Fibroblast of mammary gland (primary cell): Measurements from ENCODE around the gene EHD4.

Experiments used
- DNase-seq: peaks from one replicate; pipeline ENCODE4 v3.0.0-alpha.2; 2010; ENCODE audit warnings: low read depth
- H3K4me3 ChIP-seq: 2 replicates; pipeline ENCODE4 v1.5.1; 2011; ENCODE audit warnings: low read depth, mild to moderate bottlenecking, low read length, moderate library complexity; ENCODE audit not compliant: control insufficient read depth
- CTCF ChIP-seq: conservative IDR thresholded peaks from 2 replicates; pipeline ENCODE4 v1.5.1; 2011; ENCODE audit warnings: low read depth, low read length, inconsistent platforms; ENCODE audit not compliant: control insufficient read depth, insufficient read depth

Gene EHD4

DNA sequence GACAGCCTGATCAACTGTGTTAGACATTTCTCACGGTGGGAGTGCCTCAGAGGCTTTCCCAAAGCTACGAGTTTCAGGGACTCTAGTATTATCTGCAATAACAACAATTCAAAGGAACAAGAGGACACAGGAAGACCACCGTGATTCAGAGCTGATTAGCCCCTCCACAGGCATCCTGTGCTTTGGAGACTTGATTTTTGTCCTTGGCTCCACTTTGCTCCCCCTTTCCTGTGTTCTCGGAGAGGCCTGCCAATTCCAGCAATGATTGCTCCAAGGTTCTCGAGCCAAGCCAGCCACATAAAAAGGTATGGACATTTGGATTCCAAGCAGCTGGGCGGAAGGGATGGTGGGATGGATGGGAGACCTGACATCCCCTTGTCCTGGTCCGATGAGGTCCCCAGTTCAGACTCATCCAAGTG lies 14.3 kb downstream of the EHD4 start:
- no peak for DNase-seq
- H3K4me3 ChIP-seq: no peak overlapping the region
- TF ChIP-seq CTCF: no peak

DNA sequence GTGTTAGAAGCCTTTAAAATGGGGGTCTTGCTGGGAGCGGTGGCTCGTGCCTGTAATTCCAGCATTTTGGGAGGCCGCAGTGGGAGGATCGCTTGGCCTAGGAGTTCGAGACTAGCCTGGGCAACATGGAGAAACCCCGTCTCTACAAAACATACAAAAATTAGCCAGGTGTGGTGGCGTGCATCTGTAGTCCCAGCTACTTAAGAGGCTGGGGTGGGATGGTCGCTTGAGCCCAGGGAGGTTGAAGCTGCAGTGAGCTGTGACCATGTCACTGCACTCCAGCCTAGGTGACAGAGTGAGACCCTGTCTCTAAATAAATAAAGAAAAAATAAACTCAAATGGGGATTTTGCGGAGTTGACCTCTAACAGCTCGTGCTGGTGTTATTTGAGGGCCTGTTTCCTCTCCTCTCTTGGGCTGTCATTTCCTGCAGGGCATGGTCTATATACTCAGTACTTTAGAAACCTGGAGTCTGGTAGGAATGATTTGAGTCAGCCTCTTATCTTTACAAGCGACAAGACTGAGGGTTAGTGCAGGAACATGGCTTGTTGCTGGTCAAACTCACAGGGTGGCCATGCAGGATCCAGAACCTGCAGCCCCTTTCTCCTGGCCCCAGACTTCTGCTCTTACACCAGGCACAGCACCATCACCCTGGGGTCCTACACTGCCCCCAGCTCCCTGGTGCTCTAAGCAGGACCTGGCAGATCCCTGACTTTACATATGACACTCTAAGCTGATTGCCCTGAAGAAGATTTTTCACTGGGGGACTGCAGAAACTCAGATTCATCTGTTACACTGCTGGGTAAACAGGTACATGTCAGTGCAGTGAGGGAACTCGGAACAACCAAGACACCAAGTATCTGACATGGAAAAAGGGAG lies 15.1 kb downstream of the EHD4 start:
- no peak overlapping the region for H3K4me3 ChIP-seq
- no peak for DNase-seq
- no peak for TF ChIP-seq CTCF

- no peak for DNase-seq
- TF ChIP-seq CTCF: no peak
- H3K4me3 ChIP-seq: no peak overlapping the region
These were observed 16.4 kb downstream of the EHD4 start for GRCh38 chr15:41955807-41956525.

GRCh38 chr15:41955100-41955499 lies 17.3 kb downstream of the EHD4 start:
- no peak for TF ChIP-seq CTCF
- no peak overlapping the region for H3K4me3 ChIP-seq
- no peak for DNase-seq

DNA sequence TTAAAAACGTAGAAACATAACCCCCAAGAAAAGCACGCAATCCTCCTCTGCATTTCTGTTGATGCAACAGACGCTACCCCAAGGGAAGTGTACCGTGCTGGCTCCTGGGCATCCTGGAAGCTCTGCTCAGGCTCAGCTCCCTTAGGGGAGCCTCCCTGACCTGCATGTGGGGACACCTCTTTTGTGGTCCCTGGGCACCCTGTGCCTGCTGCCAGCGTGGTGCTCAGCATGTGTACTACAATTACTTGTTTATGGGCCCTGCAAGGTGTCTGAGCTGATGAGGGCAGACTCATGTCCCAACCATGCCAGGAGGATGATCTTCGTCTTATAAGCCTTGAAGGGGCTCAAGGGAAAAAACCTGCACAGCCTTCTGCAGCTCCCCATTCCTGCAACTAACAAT lies 18.3 kb downstream of the EHD4 start:
- no peak overlapping the region for H3K4me3 ChIP-seq
- no peak for DNase-seq
- TF ChIP-seq CTCF: no peak

- TF ChIP-seq CTCF: no peak
- no peak for DNase-seq
These were observed 20.3 kb downstream of the EHD4 start for GRCh38 chr15:41952013-41952563.

More at GRCh38 chr15:41952013-41952563, 20.3 kb downstream of the EHD4 start:
- H3K4me3 ChIP-seq: no peak overlapping the region
